Measurements from ENCODE around the gene MAP2K5.
"Not testable (repeated sequence)": the region's sequence is repeated elsewhere in the genome, so short reads cannot be mapped to it uniquely, and the experiment has no call there.

The MAP2K5 gene

GRCh38 chr15:67672834-67673233 is 130.3 kb downstream of the MAP2K5 start:
- DNase-seq (ENCODE audit: low spot score): not testable (repeated sequence)

DNA sequence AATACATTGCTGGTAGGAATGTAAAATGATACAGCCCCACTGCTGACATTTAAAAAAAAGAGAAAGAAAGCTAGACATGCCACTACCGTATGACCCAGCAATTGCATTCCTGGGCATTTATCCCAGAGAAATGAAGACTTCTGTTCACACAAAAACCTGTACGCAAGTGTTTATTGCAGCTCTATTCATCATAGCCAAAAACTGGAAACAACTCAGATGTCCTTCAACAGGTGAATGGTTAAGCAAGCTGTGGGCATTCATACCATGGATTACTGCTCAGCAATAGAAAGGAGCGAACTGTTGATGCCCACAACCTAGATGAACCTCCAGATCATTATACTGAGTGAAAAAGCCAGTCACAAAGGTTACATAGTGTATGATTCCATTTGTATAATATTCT is 132.5 kb downstream of the MAP2K5 start:
- no peak for DNase-seq (ENCODE audit: low spot score)

- no peak for DNase-seq (ENCODE audit: low spot score)
Measured at GRCh38 chr15:67678089-67678488, 135.6 kb downstream of the MAP2K5 start.

DNA sequence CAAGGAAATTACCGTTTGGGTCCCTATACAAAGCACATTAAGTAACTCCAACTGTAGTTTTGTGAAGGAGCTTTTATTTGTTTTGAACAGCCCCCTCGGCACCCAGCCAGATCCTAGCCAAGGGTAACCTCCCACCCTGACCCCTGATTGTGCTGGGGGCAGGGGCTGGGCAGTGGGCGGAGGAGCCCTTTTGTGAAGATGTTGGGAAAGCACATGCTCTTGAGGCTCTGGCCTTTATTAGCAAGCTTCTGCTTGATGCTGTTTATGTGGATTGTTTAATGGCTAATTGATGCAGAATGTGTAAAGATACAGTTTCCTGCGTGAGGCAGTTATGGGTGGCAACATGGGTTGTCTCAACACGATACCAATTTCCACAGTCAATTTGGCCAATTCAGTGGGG is 136.5 kb downstream of the MAP2K5 start:
- DNase-seq (ENCODE audit: low spot score): no peak

DNA sequence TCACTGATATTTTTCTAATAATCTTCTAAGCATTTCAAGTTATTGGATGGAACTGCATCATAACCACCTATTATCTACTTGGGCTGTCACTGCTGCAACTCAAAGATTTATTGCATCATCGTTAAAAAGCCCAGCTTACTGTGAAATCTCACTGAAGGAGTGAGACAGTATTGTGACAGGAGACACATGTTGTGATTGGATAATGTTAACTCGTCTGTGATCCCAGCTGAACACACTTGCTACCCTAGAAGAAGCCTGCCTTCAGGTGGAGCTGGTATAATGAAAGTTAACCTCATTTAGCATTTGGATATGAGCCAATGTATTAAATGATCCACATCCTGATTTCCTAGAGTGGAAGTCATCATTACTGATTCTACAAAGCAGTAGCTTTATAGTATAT is 138.1 kb downstream of the MAP2K5 start:
- DNase-seq (ENCODE audit: low spot score): no peak

GRCh38 chr15:67685008-67685599 is 142.6 kb downstream of the MAP2K5 start:
- no peak for DNase-seq (ENCODE audit: low spot score)

GRCh38 chr15:67685716-67686115 is 143.2 kb downstream of the MAP2K5 start:
- DNase-seq (ENCODE audit: low spot score): no peak

DNA sequence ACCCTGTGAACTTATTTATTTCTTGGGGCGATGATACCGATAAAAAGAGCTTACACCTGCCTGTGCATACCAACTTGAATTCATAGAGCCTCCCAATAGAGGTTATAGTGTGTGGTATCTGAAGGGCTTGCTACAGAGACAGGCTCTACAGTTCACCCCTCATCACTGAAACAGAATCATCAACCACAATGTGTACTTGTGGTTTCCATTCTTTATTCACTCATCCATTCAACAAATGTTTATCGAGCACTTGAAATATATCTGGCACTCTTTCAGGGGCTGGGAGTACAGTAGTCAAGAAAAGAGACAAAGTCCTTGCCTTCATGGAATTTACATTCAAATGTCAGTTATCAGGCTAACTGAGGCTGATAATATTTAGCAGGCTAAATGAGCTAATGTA is 148.4 kb downstream of the MAP2K5 start:
- no peak for DNase-seq (ENCODE audit: low spot score)

- no peak for DNase-seq (ENCODE audit: low spot score)
Measured at GRCh38 chr15:67691450-67691849, 148.9 kb downstream of the MAP2K5 start.

DNA sequence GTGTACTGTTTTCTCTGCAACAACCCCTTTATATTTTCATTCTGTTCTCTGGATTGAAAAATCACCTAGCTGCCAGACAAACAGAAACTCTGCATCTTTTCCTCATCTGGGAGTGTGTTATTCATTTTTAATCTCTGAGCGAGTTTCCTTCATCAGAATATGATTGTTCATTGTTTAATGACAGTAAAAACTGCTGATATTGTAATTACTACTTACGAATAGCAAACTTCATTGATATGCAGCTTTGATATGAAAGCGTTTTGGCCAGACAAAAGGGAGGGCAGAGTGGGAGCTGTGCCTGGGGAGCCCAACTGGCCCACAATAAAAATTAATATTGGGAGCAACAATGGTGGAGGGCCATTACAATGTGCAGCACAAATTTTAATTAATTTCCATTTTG is 150.1 kb downstream of the MAP2K5 start:
- no peak for DNase-seq (ENCODE audit: low spot score)

DNA sequence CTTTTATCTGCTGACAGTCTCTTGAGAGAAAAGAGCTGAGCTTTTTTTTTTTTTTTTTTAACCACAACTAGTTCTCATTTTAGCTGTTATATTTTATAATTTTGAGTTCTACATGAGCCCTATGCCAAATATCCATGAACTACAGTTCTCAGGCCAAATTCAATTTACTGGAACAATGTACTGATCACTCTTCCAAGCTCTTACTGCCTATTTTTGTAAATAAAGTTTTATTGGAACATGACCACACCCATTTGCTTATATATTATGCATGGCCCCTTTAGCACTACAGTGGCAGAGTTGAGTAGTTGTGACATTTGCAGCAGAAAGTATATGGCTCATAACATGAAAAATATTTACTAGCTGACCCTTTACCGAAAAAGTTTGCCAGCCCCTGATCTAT is 153.6 kb downstream of the MAP2K5 start:
- DNase-seq (ENCODE audit: low spot score): no peak

DNA sequence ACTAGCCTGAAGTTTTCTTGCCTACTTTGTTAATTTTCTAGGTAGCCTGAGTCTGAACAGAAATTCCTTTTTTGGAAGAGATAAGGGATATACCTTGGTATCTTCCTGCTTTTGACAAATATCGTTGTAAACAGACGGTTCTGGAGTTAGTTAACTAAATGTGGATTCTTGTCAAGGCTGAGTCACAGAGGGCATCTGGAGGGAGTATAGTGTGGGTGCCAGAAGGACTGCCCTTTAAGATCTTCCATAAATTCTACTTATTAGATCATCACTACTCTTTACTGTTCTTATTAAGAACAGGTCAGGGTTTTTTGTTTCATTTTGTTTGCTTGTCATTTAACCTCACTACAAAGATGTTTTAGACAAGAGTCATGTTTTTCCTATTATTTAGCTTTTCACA is 157.5 kb downstream of the MAP2K5 start:
- DNase-seq (ENCODE audit: low spot score): no peak

- DNase-seq (ENCODE audit: low spot score): no peak
Measured at GRCh38 chr15:67701669-67702068, 159.2 kb downstream of the MAP2K5 start.

DNA sequence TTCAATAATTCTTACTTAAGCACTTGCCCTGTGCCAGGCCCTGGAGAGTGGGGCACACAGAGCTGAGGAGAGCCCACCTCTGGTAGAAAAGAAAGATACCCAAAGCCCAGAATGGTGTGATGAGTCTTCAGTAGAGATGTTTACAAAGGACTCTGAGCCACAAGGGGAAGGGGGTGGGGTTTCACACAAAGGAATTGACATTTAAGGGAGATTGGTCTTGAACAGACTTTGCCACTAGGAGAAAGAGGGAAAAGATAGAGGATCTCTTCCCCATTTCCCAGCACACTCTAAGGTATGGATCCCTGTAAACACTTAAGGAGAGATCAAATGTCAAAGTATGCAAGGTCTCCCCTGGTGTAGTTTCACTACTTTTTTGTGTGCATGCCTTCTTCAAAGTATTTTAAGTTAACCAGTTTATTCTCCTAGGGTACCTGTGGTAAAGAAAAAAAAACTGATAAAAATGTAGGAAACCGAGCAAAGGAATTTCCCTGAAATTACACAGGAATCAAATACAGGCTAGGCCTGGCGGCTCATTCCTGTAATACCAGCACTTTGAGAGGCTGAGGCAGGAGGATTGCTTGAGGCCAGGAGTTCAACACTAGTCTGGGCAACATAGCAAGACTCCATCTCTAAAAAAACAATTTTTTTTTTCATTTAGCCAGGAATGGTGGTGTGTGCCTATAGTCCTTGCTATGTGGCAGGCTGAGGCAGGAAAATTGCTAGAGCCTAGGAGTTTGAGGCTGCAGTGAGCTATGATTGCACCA is 165.2 kb downstream of the MAP2K5 start:
- no peak for DNase-seq (ENCODE audit: low spot score)

GRCh38 chr15:67708500-67708899 is 166.0 kb downstream of the MAP2K5 start:
- no peak for DNase-seq (ENCODE audit: low spot score)

DNA sequence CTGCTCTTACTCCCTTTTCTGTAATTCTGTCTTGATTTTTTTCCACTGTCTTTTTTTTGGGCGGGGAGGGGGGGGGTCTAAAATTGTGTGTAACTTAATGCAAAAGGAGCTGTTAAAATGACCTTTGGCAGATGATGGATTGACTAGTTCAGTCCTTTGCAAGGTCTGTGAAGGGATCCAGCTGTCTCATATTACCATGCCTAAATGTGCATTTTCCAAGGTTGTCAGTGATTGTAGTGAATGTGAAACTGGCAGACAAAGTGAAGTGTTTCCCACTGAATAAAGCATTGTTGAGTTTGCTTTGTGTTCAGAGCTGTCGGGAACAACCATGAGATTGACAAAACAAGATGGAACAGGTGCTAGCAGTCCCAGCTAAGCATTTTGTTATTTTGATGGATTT is 172.7 kb downstream of the MAP2K5 start:
- DNase-seq (ENCODE audit: low spot score): no peak

GRCh38 chr15:67716171-67716570 is 173.7 kb downstream of the MAP2K5 start:
- DNase-seq (ENCODE audit: low spot score): no peak

DNA sequence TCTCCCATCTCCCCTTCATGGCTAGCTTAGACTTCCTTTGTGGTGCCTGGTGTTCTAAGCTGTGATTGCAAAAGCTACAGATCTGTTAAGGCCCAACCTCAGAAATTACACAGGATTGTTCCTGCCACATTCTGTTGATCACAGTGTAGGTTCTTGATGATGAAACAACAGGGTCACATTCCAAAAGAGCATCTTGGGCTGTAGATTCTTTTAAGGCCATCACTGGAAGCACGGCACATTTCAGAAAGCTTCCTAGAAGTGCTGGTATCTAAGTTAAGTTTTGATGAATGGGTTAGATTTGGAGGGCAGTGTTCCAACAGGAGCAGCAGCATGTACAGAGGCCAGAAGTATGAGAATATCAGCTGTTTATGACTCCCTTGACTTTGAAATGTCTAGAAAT is 175.3 kb downstream of the MAP2K5 start:
- DNase-seq (ENCODE audit: low spot score): no peak

DNA sequence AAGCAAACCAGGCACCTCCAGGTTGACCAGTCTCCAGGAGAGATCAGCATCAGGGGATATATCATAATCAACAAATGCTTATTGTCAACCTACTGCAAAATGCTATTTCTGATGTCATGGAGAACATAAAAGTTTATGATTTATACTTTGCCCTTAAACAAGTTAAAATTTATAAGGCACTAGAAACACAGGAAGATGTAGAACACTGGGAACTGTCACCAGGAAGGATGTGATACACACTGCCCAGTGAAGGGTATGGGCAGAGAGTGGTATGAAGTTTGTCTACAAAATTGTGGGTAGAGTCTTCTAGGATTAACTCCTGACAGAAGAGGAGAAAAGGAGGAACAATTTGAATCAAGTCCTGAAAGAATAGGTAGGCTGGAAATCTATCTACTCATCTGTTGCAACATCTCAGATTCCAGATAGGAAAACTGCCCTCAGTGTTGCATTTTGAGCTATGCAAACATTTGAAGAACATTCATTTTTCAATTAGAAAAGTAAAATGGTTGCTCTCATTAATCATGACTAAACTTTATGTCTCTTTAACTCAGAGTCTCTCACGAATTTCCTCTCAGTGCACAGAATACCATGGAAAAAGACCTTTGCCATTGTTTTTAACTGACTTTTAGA is 176.9 kb downstream of the MAP2K5 start:
- DNase-seq (ENCODE audit: low spot score): no peak

DNA sequence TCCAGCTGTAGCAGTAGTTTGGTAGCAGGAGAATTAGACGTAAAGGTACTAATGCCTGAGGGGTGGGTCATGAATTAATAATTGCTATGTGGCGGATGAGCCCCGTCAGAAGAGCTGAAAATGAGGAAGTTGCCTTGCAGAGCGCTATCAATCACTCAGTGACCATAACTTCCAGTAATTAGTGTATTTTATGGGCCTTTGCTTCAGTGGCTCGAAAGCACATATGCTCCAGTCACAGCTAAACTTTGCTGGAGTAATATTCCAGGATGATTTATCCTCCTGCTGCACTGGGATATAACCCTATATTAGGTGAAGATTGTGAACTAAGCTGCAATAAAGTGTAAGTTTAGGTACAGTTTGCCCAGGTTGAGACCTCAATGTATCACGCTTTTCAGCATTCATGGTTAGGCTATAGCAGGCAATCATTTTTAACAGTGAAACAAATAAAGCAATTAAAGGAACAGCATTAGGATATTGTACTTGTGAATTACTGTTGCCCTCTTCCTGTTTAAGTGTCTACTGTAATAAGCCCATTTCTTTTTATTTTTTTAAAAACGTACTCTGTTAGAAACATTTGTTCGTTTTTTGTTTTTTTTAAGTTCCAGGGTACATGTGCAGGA is 178.2 kb downstream of the MAP2K5 start:
- no peak for DNase-seq (ENCODE audit: low spot score)

- no peak for DNase-seq (ENCODE audit: low spot score)
Measured at GRCh38 chr15:67722030-67722817, 179.7 kb downstream of the MAP2K5 start.

DNA sequence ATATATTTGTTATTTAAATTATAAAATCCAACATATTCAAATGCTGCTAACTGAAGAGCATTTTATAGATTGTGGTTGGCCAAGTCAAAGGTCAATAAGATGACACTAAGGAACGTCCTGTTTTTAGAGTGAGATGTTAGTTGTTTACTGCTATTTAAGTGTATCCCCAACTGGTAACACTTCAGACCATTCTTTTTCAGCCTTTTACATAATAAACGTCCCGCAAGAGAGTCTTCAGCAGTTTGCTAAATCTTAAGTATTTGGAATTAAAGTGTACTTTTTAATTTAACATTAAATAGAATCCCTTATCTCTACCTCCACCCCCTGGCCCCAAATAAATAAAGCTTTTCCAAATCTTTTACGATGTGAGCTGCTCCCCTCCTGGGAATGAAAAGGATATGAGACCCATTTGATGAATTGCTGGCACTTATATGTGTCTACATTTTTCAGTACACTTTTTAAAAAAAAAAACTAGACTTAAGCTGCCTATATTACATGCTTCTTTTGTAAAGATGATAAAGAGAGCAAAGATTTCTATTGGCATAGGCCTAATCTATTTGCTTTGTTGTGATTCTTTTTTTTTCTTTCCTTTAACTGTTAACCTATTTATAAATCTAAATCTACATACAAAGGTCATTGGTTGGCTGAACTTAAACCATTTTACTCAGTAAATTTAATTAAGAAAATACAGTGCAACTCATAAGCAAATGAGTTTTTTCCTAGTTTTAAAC is 181.0 kb downstream of the MAP2K5 start:
- no peak for DNase-seq (ENCODE audit: low spot score)
